GM18511 (cell line): ENCODE measurements around the gene PARD3.
"Not testable (repeated sequence)": the region's sequence is repeated elsewhere in the genome, so short reads cannot be mapped to it uniquely, and the experiment has no call there.

Experiments
- ATAC-seq: cut with Tn5 transposase; IDR thresholded peaks from one replicate; pipeline ENCODE4 v1.9.1; 2021; ENCODE audit warnings: mild to moderate bottlenecking, moderate library complexity; ENCODE audit not compliant: unreplicated experiment

PARD3 gene

GRCh38 chr10:34437906-34438305, 377.2 kb downstream of the PARD3 start:
- ATAC-seq, result no peak

GRCh38 chr10:34434119-34434594, 380.9 kb downstream of the PARD3 start:
- no peak for ATAC-seq

GRCh38 chr10:34433241-34434076, 381.6 kb downstream of the PARD3 start:
- ATAC-seq, result no peak

GRCh38 chr10:34432589-34432988, 382.5 kb downstream of the PARD3 start:
- no peak for ATAC-seq

GRCh38 chr10:34430685-34431084, 384.4 kb downstream of the PARD3 start:
- ATAC-seq, result no peak

GRCh38 chr10:34428501-34428900, 386.6 kb downstream of the PARD3 start:
- no peak for ATAC-seq

- no peak for ATAC-seq
Measured at GRCh38 chr10:34427911-34428216, 387.2 kb downstream of the PARD3 start.

- not testable (repeated sequence) for ATAC-seq
Measured at GRCh38 chr10:34427158-34427910, 387.8 kb downstream of the PARD3 start.

- not testable (repeated sequence) for ATAC-seq
Measured at GRCh38 chr10:34426538-34427157, 388.4 kb downstream of the PARD3 start.

GRCh38 chr10:34426041-34426440, 389.1 kb downstream of the PARD3 start:
- ATAC-seq, result no peak

- no peak for ATAC-seq
Measured at GRCh38 chr10:34423673-34424625, 391.1 kb downstream of the PARD3 start.

GRCh38 chr10:34420795-34421194, 394.3 kb downstream of the PARD3 start:
- ATAC-seq, result no peak

GRCh38 chr10:34420273-34420672, 394.8 kb downstream of the PARD3 start:
- no peak for ATAC-seq

- no peak for ATAC-seq
Measured at GRCh38 chr10:34415039-34415438, 400.1 kb downstream of the PARD3 start.

- ATAC-seq, result no peak
Measured at GRCh38 chr10:34413756-34414587, 401.1 kb downstream of the PARD3 start.

- no peak for ATAC-seq
Measured at GRCh38 chr10:34413214-34413613, 401.9 kb downstream of the PARD3 start.

- no peak for ATAC-seq
Measured at GRCh38 chr10:34408956-34409355, 406.1 kb downstream of the PARD3 start.

- no peak for ATAC-seq
Measured at GRCh38 chr10:34408381-34408780, 406.7 kb downstream of the PARD3 start.

- no peak for ATAC-seq
Measured at GRCh38 chr10:34407324-34407805, 407.7 kb downstream of the PARD3 start.
